ENCODE data around the gene MTHFS.

The MTHFS gene

DNA sequence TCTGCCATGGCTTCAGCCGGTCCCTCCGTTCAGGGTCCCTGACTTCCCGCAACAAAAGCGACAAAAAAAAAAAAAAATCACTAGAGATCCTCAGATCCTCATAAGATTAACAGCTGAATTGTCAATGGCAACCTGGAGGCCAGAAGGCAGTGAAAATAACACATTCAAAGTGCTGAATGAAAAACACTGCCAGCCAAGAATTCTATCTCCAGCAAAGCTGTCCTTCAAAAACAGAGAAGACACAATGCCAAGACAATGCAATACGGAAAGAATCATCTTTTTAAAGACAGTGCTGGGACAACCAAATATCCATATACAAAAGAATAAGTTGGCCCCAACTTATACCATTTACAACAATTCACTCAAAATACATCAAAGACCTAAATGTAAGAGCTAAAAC is 21.6 kb downstream of the MTHFS start:
- no peak for DNase-seq (ENCODE audit: low spot score)

DNA sequence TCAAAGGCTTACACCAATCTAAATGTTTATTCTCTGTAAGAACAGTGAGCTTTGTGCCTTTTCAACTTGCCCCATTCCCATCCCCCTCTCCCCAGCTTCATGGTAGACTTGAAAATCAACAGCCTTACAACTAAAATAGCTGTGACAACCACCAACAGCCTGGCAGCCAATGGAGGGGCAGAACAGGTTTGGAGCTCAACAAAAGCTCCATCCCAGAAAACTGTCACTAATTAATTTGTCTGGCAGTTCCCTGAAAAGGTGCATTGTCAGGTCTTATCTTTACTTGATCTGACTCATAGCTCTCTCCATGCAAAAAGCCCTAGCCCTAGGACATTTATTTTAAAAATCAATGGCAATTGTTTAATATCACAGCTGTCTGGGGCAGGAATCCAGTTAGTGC is 22.6 kb downstream of the MTHFS start:
- no peak for DNase-seq (ENCODE audit: low spot score)

GRCh38 chr15:79872358-79873017 is 24.3 kb downstream of the MTHFS start:
- no peak for DNase-seq (ENCODE audit: low spot score)

DNA sequence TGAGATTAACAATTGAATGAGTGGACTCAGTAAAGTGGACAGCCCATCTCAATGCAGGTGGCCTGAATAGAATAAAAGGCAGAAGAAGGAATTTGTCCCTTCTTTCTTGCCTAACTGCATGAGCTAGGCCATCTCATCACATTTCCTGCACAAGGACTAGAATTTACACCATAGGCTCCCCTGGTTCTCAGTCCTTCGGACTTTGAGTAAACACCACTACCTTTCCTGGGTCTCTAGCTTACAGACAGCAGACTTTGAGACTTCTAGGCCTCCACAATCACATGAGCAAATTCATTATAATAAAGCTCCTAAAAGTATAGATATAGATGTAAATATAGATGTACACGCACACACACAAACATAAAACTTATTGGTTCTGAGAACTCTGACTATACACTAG is 28.3 kb downstream of the MTHFS start:
- no peak for DNase-seq (ENCODE audit: low spot score)

GRCh38 chr15:79863886-79864285 is 32.9 kb downstream of the MTHFS start:
- DNase-seq (ENCODE audit: low spot score), result no peak

GRCh38 chr15:79862191-79862590 is 34.6 kb downstream of the MTHFS start:
- no peak for DNase-seq (ENCODE audit: low spot score)

- DNase-seq (ENCODE audit: low spot score), result no peak
Measured at GRCh38 chr15:79860661-79861060, 36.2 kb downstream of the MTHFS start.

GRCh38 chr15:79858469-79858868 is 38.3 kb downstream of the MTHFS start:
- DNase-seq (ENCODE audit: low spot score), result peak; percentile 15

DNA sequence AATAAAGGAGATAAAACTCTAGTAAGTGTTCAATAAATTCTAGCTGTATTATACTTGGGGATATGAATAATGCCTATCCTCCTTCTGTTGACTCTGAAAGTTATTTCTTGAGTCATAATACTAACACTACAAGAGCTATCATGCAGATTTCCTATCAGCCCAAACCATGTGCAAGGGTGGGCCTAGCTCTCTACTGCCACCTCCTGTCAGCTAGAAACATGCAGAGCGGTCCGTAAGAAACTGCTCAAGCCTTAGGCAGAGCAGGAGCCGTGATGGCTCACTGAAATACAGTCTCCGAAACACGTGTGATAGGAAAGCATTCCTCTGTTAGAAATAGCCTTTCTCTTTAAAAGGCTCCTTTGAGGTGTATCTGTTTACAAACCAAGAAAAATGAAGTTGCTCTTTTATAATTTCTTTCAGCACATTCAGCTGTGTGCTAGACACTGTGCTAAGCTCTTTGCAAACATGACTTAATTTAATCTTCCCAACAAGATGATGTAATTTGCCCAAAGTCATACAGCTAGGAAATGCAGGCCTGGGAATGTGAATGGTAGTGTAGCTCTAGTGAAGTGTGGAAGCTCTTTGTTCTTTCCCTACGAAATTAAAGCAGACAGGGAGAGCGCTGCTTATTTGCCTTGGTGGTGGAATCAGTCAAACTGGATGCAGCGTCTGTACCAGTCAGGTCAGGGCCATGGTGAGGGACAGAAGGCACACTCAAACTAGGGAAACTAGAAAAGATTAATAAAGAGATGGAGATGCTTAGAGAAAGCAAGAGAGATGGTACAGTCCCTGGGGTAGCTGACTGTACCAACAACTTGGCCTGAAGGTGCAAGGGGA is 43.1 kb downstream of the MTHFS start:
- peak; percentile 76 for DNase-seq (ENCODE audit: low spot score)

DNA sequence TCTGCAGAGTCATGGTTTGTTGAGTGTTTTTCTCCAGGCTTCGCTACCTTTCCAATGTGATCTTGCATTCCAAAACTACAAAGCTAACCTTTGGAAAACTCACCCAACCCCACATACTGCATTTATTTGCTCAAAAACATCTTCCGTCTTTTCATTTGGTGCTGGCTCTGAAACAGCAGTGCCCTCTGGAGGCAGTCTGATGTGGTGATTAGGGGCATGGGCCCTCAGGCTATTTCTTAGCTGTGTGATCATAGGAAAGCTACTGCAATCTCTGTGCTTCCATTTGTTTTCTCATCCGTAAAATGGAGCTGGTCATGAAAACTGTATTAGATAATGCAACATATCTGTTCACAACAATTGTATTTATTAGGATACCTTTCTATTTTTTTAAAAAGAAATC is 47.0 kb downstream of the MTHFS start:
- DNase-seq (ENCODE audit: low spot score), result peak; percentile 48

DNA sequence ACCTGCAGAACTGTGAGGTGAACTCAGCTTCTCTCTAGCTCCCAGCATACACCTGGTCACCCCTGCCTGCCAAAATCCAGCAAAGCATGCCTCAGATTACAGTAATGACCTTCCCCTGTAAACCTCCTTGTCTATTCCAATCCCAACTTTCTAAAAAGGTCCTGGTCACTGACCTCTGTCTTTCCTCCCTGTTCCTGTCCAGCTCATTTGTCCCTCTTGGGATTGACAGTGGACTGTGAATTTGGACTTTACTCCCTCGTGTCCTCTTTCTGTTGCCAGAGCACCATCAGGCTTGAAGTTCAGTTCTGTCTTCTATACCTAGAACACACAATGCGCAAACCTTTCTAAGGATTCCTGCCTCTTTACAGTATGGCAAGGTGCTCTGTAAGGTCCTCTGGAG is 50.3 kb downstream of the MTHFS start:
- DNase-seq (ENCODE audit: low spot score), result no peak

DNA sequence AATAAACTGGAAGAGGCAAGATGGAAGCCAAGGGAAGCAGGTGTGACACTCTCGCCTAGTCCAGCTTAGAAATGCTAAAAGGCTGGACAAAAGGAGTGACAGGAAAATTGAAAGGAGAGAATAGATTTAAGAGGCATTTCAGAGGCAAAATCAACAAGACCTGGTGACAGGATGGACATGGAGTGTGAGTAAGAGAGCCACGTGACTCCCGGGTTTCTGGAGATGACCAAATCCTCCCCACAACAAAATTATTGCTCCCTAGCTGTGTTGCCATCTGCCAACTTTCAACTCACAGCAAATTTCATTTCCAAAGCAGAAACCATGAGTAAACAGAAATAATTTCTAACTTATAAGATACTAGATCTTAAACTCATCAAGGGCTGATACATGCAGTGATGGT is 52.6 kb downstream of the MTHFS start:
- no peak for DNase-seq (ENCODE audit: low spot score)

- DNase-seq (ENCODE audit: low spot score), result peak; percentile 29
Measured at GRCh38 chr15:79837846-79838245, 59.0 kb downstream of the MTHFS start.

DNA sequence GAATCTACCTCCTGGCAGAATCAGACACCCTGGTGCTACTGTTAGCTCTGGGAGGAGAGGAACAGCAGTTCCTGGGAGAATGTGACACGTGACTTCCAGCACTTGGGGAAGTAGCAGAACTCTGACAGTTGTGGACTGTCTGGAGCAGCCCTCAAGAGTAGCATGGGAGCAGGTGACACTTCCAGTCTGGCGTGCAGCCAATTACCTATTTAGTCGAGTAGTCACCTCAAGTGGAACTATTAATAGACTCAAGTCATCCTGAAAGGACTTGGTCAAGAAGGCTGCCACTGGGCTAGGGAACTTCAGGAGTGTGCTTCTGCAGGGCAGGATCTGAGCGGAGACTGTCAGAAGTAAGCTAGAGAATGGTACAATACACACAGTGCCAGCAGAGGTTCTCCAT is 62.3 kb downstream of the MTHFS start:
- DNase-seq (ENCODE audit: low spot score), result no peak

GRCh38 chr15:79832367-79833120 is 64.3 kb downstream of the MTHFS start:
- DNase-seq (ENCODE audit: low spot score), result no peak

DNA sequence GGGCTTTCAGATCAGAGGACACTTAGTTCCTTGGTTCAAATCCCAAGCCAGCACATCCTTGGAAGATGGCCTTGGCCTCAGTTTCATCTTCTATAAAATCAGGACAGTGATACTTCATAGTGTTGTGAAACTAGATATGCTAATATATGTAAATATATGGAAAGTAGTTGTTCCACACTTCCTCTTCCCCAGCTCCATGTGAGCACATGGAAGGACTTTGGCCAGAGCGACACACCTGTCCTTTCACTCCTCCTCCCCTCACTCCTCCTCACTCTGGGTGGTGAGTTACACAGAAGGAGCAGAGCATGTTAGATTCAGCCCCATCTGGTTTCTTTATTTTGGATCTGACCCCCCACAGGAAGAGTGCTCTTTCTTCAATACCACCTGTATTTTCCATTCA is 65.2 kb downstream of the MTHFS start:
- DNase-seq (ENCODE audit: low spot score), result no peak

DNA sequence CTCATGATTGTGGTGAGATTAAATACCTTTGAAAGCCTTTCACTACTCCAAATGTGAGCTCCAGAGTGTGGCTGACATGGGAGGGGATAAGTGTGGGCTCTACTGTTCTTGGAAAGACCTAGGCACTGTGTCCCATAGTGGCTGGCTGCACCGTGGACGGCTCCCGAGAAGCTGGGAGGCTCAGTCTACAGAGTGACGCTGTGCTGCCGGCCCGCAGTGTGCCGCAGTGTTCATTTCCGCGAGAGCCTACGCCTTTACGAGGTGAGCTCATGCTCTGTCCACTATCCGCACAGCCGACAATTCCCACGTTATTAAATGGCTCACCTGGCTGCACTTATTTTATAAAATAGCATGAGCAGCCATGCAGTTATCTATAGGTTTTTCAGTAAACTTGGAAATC is 66.9 kb downstream of the MTHFS start:
- DNase-seq (ENCODE audit: low spot score), result no peak

DNA sequence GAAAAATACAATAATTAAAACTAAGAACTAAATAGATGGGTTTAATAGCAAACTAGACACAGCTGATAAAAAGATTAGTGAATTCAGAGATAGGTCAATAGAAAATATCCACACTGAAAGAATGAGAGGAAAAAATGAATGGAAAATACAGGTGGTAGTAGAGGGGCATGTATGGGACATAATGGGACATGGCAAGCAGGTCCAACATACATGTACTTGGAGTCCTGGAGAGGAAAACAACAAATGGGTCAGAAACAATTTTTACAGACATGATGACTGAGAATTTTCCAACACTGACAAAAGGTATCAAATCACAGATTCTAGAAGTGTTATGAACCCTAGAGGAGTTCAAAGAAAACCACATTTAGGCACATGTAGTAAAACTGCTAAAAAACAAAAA is 68.4 kb downstream of the MTHFS start:
- no peak for DNase-seq (ENCODE audit: low spot score)

GRCh38 chr15:79826800-79827199 is 70.0 kb downstream of the MTHFS start:
- no peak for DNase-seq (ENCODE audit: low spot score)

DNA sequence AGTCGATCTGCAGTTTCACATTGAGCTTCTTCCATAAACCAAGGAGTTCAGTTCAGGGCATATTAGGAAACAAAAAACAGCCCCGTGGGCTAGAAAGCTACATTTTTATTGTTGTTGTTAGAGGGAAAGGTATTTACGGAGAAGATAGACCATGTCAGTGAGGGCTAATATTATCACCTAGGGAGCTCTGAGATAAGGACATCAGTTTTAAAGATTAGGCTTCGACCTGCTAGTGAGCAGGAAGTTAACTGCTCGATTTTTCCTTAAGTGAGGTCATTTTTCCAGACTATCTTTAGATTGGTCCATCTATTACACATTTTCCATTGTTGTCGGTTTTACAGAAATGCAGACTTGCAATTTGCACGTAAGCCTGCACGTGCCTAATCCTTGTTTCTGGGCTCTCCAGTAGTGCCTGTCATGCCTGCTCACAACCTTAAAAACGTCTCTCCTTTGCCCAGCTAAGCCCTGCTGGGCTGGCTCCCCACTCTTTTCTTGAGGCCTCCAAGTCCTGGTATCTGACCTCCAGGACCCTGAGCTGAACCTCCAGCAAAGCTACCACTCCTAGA is 72.6 kb downstream of the MTHFS start:
- DNase-seq (ENCODE audit: low spot score), result no peak

DNA sequence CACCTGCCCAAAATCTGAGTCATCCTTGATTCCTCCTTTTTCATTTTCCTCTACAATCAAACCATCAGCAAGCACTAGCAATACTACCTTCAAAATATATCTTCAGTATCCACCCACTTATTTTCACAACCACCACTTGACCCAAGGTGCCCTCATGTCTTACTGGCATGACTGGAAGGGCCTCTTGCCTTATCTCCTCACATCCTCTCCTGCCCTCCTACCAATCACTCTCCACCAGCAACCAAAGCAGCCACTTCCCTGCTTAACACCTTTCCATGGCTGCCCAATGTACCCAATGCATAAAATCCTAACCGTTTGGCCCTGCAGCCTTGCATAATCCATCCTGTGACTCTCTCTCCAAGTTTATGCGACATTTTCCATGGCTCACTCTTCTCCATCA is 76.0 kb downstream of the MTHFS start:
- no peak for DNase-seq (ENCODE audit: low spot score)

DNA sequence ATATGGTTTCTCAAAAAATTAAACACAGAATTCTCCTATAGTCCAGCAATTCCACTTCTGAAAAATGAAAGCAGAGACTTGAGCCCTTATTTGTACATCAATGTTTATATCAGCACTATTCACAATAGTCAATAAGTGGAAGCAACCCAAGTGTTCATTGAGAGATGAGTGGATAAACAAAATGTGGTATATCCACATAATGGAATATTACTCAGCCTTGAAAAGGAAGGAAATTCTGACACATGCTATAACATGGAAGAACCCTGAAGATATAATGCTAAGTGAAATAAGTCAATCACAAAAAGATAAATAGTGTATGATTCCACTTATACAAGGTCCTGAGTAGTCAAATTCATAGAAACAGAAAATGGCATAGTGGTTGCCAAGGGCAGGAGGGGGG is 76.6 kb downstream of the MTHFS start:
- DNase-seq (ENCODE audit: low spot score), result no peak

DNA sequence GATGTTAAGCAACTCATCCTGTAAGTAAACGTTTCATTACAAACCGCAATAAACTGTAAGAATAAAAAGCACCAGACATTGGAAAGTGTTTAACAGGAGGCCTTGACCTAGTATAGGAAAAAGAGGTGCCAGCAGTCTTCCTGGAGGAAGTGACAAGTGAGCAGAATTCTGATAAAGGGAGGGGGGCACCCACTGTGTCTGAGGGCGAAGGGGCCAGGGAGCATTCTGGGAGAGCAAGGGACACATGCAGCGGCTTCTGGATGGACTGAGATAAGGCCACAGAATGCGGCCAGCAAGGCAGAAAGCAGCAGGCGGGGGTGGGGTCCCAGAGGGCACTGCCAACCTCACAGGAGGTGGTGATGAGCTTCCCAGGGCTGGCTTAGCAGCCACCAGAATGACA is 80.2 kb downstream of the MTHFS start:
- no peak for DNase-seq (ENCODE audit: low spot score)
